Immature natural killer cell (primary cell): ENCODE data around the gene SPART. TPM values are rescaled to one million over a fixed set of nuclear protein-coding genes. Genes with fewer than 3 reads are reported as not detected.
"Not testable (repeated sequence)": the region's sequence is repeated elsewhere in the genome, so short reads cannot be mapped to it uniquely, and the experiment has no call there.

Experiments
- DNase-seq, 3 donors: peaks; one replicate each; pipeline ENCODE4 v3.0.0; 2022; ENCODE audit warnings: mixed read lengths in 1 of 3
- H3K27ac Mint-ChIP-seq, 6 donors: one replicate each; pipeline ENCODE4 v1.8.0; 2020; ENCODE audit warnings: mixed read lengths in 6 of 6, mild to moderate bottlenecking in 5 of 6, inconsistent platforms in 4 of 6, moderate library complexity in 3 of 6
- H3K27me3 Mint-ChIP-seq, 3 donors: one replicate each; pipeline ENCODE4 v1.8.0; 2020 to 2021; ENCODE audit warnings: low read depth in 3 of 3, mild to moderate bottlenecking in 3 of 3, mixed read lengths in 3 of 3, moderate library complexity in 3 of 3, inconsistent platforms in 1 of 3
- H3K36me3 Mint-ChIP-seq, 3 donors: one replicate each; pipeline ENCODE4 v1.8.0; 2020; ENCODE audit warnings: mixed read lengths in 3 of 3, inconsistent platforms in 2 of 3, mild to moderate bottlenecking in 2 of 3
- H3K4me1 Mint-ChIP-seq, 2 donors: one replicate each; pipeline ENCODE4 v1.8.0; 2020; ENCODE audit warnings: inconsistent platforms in 2 of 2, mild to moderate bottlenecking in 2 of 2, mixed read lengths in 2 of 2, moderate library complexity in 1 of 2
- H3K4me3 Mint-ChIP-seq, 5 donors: one replicate each; pipeline ENCODE4 v1.8.0; 2020; ENCODE audit warnings: mild to moderate bottlenecking in 5 of 5, mixed read lengths in 5 of 5, inconsistent platforms in 3 of 5, moderate library complexity in 3 of 5
- H3K9me3 Mint-ChIP-seq, 6 donors: one replicate each; pipeline ENCODE4 v1.8.0; 2020; ENCODE audit warnings: mild to moderate bottlenecking in 6 of 6, mixed read lengths in 6 of 6, inconsistent platforms in 4 of 6, moderate library complexity in 3 of 6
- polyA plus RNA-seq, 3 donors: library from polyadenylated mRNA; unstranded; fragments of 300-500 nt; fragmentation: Illumina TruSeq; gene quantifications; one replicate each; pipeline ENCODE4 v1.2.3, GENCODE V29; 2021

SPART gene
- polyA plus RNA-seq, 3 donors from 2014 or later = 18.4 to 55.4 (median 48.7) TPM

DNA sequence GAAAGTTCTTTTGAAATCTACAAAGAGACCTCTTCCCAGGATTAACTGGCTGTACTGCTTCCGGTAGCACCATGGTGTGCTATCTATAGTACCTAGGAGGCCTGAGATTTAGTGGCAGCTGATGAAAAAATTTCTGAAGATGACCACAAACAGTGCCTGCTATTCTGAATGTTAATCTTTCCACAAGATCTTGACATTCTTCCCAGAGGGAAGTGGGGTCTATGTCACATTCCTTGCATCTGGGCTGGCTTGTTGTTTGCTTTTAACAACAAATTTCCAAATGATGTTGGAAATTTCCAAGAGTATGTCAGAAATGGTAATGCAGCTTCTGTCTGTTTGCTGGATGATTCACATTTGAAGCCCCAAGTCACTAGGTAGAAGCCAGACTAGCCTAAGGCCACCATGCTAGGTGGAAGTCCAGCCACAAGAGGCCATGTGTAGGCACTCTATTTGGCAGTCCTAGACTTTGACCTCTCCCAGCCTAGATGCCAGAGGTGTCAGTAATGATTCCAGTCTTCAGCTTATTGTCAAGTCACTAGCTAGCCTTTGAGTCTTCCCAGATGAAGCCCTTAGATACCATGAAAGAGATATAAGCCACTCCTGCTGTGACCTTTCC lies 22.1 kb downstream of the SPART start:
- H3K4me1 Mint-ChIP-seq = peaks cover 32 to 36% of the 10 kb centered on the region in 2 donors
- DNase-seq = no peak
- no peak overlapping the region for H3K4me3 Mint-ChIP-seq
- H3K9me3 Mint-ChIP-seq = no peaks in the 10 kb centered on the region
- H3K27me3 Mint-ChIP-seq = peaks cover 0 to 3% (median 2%) of the 10 kb centered on the region in 3 donors
- H3K27ac Mint-ChIP-seq = no peak overlapping the region
- peaks cover 31 to 49% (median 35%) of the 10 kb centered on the region in 3 donors for H3K36me3 Mint-ChIP-seq

DNA sequence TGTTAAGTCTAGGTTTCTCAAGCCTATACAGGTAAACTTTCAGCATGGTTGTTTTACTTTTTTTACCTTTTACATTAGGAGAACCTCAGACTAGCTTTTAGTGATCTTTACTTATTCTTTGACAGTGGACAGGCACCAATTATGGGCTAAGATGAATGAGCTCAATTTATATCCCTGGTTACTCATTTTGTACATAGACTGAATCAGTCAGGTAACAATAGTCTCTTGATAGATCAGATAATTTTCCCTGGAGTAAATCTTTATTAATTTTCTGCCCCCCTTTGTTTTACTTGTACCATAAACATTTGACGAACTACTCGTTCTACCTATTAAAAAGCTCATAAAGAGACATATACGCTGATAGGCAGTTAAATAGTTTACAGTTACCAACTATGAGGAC lies 22.8 kb downstream of the SPART start:
- H3K36me3 Mint-ChIP-seq = peaks cover 25 to 43% (median 28%) of the 10 kb centered on the region in 3 donors
- no peak for DNase-seq
- H3K27me3 Mint-ChIP-seq = peaks cover 0 to 3% (median 2%) of the 10 kb centered on the region in 3 donors
- H3K4me1 Mint-ChIP-seq = peaks cover 32 to 36% of the 10 kb centered on the region in 2 donors
- H3K4me3 Mint-ChIP-seq = no peak overlapping the region
- peak overlapping the region in 1 of 6 donors; percentile 21 for H3K27ac Mint-ChIP-seq
- H3K9me3 Mint-ChIP-seq = no peaks in the 10 kb centered on the region

DNA sequence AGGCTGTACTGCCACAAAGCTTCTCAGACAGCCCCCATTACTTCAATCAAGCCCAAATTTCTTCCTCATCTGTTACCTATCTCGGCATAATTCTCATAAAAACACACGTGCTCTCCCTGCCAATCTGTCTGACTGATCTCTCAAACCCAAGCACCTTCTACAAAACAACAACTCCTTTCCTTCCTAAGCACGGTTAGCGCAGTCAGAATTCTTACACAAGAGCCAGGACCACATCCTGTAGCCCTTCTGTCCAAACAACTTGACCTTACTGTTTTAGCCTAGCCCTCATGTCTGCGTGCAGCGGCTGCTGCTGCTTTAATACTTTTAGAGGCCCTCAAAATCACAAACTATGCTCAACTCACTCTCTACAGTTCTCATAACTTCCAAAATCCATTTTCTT lies 26.4 kb downstream of the SPART start:
- not testable (repeated sequence) for H3K27me3 Mint-ChIP-seq, H3K9me3 Mint-ChIP-seq, DNase-seq
- peaks cover 26 to 27% of the 10 kb centered on the region in 2 donors for H3K4me1 Mint-ChIP-seq
- H3K27ac Mint-ChIP-seq = peak overlapping the region in 4 of 6 donors; percentile 10 to 61 (median 31)
- H3K4me3 Mint-ChIP-seq = peak overlapping the region in 1 of 5 donors; percentile 61
- H3K36me3 Mint-ChIP-seq = peaks cover 5 to 24% (median 13%) of the 10 kb centered on the region in 3 donors

DNA sequence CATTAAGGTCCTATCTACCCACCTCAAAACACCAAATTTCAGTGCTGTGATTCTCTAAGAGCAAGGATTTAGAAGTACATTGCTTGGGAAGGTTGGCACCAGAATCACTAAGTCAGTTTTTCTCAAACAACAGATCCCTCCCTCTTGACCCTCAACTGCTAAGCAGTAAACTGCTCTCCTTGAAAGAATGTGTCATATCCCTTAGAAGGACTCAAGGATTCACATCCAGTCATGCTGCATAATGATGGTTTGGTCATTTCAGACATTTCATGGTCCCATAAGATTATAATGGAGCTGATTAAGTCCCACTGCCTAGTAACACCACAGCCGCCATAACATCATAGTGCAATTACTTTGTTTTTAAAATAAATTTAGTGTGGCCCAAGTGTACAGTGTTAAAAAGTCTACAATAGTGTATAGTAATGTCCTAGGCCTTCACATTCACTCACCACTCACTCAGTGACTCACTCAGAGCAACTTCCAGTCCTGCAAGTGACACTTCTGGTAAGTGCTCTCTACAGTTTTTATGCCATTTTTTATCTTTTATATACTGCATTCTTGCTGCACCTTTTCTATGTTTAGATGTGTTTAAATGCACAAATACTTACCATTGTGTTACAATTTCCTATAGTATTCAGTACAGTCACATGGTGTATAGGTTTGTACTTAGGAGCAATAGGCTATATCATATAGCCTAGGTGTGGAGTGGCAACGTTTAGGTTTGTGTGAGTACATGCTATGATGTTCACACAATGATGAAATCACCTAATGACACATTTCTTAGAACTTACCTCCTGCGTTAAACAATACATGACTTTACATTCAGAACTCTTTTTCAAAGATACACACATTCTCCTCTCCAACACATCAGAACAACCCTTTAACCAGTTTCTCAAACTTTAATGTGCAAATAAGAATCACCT lies 32.9 kb downstream of the SPART start:
- H3K4me1 Mint-ChIP-seq = peaks cover 13 to 19% of the 10 kb centered on the region in 2 donors
- peaks cover 0 to 2% (median 0%) of the 10 kb centered on the region in 3 donors for H3K27me3 Mint-ChIP-seq
- H3K27ac Mint-ChIP-seq = peak overlapping the region in 1 of 6 donors; percentile 25
- peaks cover 24 to 49% (median 29%) of the 10 kb centered on the region in 3 donors for H3K36me3 Mint-ChIP-seq
- peaks cover 0 to 1% (median 0%) of the 10 kb centered on the region in 6 donors for H3K9me3 Mint-ChIP-seq
- no peak for DNase-seq
- no peak overlapping the region for H3K4me3 Mint-ChIP-seq

DNA sequence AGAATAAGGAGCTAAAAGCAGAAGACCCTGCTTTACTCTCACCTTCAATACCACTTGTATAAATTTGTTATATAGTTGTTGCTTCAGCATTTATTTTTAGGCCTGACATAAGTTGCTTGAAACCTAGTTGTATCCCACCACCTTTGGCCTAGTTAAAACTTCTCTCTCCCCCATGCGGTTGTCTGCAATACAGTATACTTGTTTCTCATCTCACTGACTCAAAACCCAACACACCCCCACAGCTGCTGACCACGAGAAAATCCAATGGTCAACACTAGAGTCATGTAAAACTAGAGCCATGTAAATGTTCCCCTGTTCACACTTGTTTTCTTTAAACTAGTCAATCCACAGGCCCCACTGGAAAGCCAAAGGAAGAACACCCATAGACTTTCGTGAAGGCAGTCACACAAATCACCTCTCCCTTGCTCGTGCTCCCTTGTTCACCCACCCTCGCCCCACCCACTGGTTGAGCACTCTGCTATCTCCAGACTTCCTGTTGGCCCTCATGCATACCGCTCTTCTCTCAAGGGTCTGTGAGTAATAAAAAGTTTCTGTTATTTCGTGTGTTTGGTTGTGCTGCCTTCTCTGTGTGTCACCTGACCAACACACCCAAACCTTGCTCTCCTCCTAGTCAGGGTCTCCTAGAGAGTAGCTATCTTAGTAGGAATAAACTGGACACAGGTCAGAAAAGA lies 35.6 kb downstream of the SPART start:
- Mint-ChIP-seq H3K9me3 (peaks cover 0 to 1% (median 0%) of the 10 kb centered on the region in 6 donors), H3K4me1 (peaks cover 6 to 11% of the 10 kb centered on the region in 2 donors), H3K36me3 (peaks cover 24 to 49% (median 29%) of the 10 kb centered on the region in 3 donors), H3K27ac (peak overlapping the region in 2 of 6 donors; percentile 1 to 85), H3K27me3 (peaks cover 0 to 2% (median 0%) of the 10 kb centered on the region in 3 donors), H3K4me3 (peak overlapping the region in 1 of 5 donors; percentile 15)
- DNase-seq = no peak

DNA sequence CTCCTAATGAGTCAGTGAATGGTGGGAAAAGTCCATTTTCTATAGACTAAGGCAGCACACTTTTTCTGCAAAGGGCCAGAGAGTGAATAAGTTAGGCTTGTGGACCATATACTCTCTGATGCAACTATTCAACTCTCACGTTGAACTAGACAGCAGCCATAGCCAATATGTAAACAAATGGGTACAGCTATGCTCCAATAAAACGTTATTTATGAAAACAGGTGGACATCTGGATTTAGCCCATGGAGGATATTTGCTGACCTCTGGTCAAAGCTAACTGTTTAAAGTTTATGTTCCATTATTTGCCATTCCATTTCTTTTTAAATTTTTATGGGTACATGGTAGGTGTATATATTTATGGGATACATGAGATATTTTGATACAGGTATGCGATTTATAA lies 43.9 kb downstream of the SPART start:
- peaks cover 6 to 19% (median 7%) of the 10 kb centered on the region in 3 donors for H3K36me3 Mint-ChIP-seq
- H3K9me3 Mint-ChIP-seq = no peaks in the 10 kb centered on the region
- H3K4me3 Mint-ChIP-seq = no peak overlapping the region
- peaks cover 0 to 13% (median 8%) of the 10 kb centered on the region in 3 donors for H3K27me3 Mint-ChIP-seq
- H3K27ac Mint-ChIP-seq = no peak overlapping the region
- peaks cover 7 to 13% of the 10 kb centered on the region in 2 donors for H3K4me1 Mint-ChIP-seq
- no peak for DNase-seq

DNA sequence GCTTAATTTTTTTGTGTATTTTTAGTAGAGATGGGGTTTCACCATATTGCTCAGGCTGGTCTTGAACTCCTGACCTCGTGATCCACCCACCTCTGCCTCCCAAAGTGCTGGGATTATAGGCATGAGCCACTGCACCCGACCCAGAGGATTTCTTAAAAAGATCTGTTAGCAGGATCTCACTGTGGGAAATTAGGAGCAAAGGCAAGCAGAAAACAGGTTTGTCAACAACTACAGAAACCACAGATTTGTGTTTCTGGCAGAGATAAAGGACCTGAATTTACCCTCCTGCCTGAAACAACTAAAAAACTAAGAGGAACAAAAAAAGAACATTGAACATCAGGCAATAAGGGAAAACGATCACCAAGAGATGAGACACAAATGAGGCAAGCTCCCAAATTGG lies 46.7 kb downstream of the SPART start:
- not testable (repeated sequence) for H3K27ac Mint-ChIP-seq

DNA sequence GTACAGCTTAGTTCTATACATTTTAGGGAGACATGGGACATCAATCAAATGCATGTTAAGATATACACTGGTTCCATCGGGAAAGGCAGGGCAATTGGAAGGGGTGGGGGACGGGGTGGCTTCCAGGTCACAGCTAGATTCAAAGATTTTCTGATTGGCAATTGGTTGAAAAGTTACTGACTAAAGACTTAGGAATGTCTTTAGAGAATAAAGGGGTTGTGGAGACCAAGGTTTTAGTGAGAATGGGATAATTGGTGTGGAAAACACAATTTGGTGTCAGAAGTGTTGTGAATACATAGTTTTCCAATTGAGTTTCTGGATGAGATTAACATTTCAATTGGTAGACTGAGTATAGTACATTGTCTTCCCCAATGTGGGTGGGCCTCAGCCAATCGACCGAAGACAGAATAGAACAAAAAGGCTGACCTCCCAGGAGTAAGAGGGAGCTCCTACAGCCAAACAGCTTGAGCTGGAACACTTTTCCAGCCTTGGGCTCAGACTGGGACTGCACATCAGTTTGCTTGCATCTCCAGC lies 47.6 kb downstream of the SPART start:
- Mint-ChIP-seq H3K27ac (peak overlapping the region in 2 of 6 donors; percentile 46 to 83), H3K4me3 (peak overlapping the region; percentile 82 to 94 (median 89)), H3K9me3 (no peaks in the 10 kb centered on the region), H3K27me3 (peaks cover 3 to 22% (median 8%) of the 10 kb centered on the region in 3 donors), H3K4me1 (peaks cover 13 to 23% of the 10 kb centered on the region in 2 donors), H3K36me3 (peaks cover 0 to 8% (median 3%) of the 10 kb centered on the region in 3 donors)
- DNase-seq = no peak

More for the DNA sequence above, 46.7 kb downstream of the SPART start:
- H3K4me1 Mint-ChIP-seq = peaks cover 13 to 23% of the 10 kb centered on the region in 2 donors
- peaks cover 6 to 17% (median 7%) of the 10 kb centered on the region in 3 donors for H3K36me3 Mint-ChIP-seq
- H3K4me3 Mint-ChIP-seq, DNase-seq, H3K9me3 Mint-ChIP-seq: not testable (repeated sequence)
- H3K27me3 Mint-ChIP-seq = peaks cover 3 to 22% (median 8%) of the 10 kb centered on the region in 3 donors

DNA sequence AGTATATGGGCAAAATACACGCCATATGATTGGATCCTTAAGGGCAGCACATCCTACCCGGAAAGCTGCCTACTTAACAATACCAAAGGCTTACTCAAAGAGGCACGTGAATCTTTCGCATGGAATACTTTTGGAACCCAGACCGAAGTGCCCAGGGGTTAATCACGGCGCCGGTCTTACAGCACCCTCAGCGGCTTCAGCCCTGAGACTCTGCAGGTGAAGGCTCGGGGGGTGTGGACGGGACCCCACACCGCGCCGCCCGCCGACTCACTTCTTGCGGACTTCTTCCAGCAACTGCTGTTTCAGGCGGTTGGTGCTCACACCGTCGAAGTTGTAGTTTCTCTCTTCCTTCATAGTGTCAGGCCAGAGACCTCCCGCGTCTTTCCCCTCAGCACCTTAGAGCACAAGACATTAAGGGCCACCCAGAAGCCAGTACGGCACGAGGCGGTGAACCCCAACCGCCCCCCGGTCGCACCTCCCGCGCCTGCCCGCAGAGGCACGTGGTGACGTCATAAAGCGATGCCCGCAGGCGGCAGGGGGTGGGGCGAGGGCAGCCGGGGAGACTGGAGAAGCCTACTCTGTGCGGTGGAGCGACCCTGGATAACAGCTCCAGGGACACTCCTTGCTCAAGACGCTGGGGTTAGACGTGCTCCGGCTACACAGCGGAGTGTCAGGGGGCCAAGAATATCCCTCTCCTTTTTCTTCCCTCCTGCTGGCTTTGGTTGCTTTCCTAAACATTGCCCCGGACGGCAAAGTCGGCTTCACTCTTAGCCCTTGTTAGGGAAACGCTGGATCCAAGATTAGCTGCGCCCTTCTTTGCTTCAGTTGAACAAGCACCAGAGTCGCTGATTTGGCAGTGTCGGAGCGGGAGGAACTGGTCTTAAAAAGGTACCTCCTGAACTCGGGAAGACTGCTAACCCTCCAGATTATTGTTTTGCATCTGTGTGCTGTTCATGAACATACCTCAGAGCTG lies 48.5 kb downstream of the SPART start, which contains the start of gene CCDC169:
Gene CCDC169, minus strand, starts transcription at position 449 of the 973 bp plus-strand sequence. Its CDS starts 95 bp downstream, at position 354.
- H3K4me1 Mint-ChIP-seq = peaks cover 13 to 23% of the 10 kb centered on the region in 2 donors
- peak; percentile 69 to 75 (median 71) for DNase-seq
- no peaks in the 10 kb centered on the region for H3K9me3 Mint-ChIP-seq
- peaks cover 3 to 22% (median 8%) of the 10 kb centered on the region in 3 donors for H3K27me3 Mint-ChIP-seq
- H3K36me3 Mint-ChIP-seq = peaks cover 0 to 4% (median 3%) of the 10 kb centered on the region in 3 donors
- H3K27ac Mint-ChIP-seq = peak within 1 kb of the TSS; percentile 2 to 83 (median 46)
- peak within 1 kb of the TSS; percentile 82 to 94 (median 89) for H3K4me3 Mint-ChIP-seq

DNA sequence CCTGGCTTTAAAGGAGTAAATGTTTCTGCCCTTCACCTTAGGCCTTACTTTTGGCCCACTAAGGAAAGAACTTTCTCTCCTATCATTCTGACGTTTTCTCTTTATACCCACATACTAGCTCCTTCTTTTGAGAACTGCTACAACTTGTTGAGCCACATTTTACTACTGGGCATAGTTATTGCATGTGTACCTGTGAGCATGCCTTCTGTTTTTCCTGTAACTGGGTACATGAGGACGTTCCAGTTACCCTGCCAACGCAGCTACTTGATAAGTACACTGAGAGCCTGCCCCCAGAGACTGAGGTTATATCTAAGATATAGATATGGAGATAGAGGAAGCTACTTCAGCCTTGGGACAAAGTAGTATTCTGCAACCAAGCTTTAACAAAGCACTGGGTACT lies 52.1 kb downstream of the SPART start:
- Mint-ChIP-seq H3K27me3 (peaks cover 8 to 21% (median 10%) of the 10 kb centered on the region in 3 donors), H3K27ac (no peak overlapping the region), H3K36me3 (no peaks in the 10 kb centered on the region), H3K4me3 (no peak overlapping the region), H3K9me3 (peaks cover 0 to 5% (median 0%) of the 10 kb centered on the region in 6 donors), H3K4me1 (peaks cover 13 to 23% of the 10 kb centered on the region in 2 donors)
- no peak for DNase-seq

DNA sequence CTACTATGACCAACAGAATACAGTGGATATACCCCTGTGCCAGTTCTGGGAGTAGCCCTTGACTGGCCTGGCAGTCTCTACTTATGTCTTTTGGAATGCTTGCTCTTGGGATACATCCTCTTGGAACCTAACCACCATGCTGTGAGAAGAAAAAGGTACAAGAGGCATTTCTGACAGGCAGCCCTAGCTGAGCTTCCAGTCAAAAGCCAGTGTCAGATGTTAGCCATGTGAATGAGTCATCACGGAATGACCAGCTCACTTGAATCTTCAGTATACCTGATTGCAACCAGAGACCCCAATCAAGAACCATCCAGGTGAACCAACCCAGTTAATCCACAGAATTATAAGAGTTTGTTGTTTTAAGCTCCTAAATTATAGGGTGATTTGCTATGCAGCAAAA lies 52.7 kb downstream of the SPART start:
- peaks cover 8 to 20% (median 10%) of the 10 kb centered on the region in 3 donors for H3K27me3 Mint-ChIP-seq
- H3K4me3 Mint-ChIP-seq = no peak overlapping the region
- H3K4me1 Mint-ChIP-seq = peaks cover 13 to 22% of the 10 kb centered on the region in 2 donors
- H3K36me3 Mint-ChIP-seq = no peaks in the 10 kb centered on the region
- peaks cover 0 to 5% (median 0%) of the 10 kb centered on the region in 6 donors for H3K9me3 Mint-ChIP-seq
- no peak for DNase-seq
- no peak overlapping the region for H3K27ac Mint-ChIP-seq

DNA sequence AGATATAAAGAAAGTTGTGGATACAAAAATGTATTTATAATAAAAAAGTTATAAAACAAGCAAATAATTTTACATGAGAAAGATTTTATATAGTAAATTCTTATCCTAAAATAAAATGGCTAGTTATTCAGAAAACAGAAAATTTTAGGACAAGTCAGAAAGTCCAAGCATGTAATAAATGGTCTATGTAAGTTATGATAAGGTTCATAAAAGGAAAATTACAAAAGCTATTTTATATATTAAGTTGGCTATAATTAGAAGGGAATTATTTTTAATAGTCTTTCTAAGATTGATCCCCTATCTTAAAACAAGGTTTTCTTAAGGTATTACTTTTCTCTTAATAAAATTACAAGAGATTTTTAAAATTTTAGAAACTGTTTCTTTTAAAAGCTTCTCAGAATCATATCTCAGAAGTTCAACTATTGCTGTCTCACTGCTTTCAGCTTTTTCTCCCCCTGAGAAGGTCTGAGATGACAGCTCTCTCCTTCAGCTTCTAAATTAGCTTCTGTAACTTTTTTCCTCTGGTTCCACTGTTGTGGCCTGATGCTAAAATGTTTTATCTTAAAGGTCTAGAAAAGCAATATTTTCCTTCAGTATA lies 57.3 kb downstream of the SPART start:
- Mint-ChIP-seq H3K4me3 (no peak overlapping the region), H3K27me3 (peaks cover 0 to 13% (median 4%) of the 10 kb centered on the region in 3 donors), H3K27ac (no peak overlapping the region), H3K36me3 (no peaks in the 10 kb centered on the region), H3K9me3 (peaks cover 0 to 5% (median 0%) of the 10 kb centered on the region in 6 donors), H3K4me1 (no peaks in the 10 kb centered on the region)
- DNase-seq = no peak
